Activated gamma-delta T cell (primary cell): Measurements from ENCODE around the gene KATNAL1.

ENCODE experiments used
- DNase-seq: peaks from one replicate; lab custom pipeline; 2025; lab: John Stamatoyannopoulos, UW
- total RNA-seq, 2 donors: gene quantifications; one replicate each; lab custom pipeline; 2026; lab: John Stamatoyannopoulos, UW

The KATNAL1 gene
- total RNA-seq = 19.3 to 28.5 reads per million in 2 donors

- DNase-seq = peak; percentile 71
Observed at GRCh38 chr13:30307194-30307970, at the start of gene KATNAL1. Gene KATNAL1 (minus strand): TSS chr13:30307551. CDS start chr13:30283777, 23,774 bp downstream.

GRCh38 chr13:30355839-30356238 lies 48.5 kb upstream of the KATNAL1 start:
- no peak for DNase-seq

- DNase-seq = no peak
Observed at GRCh38 chr13:30355384-30355699, 48.0 kb upstream of the KATNAL1 start.

- no peak for DNase-seq
Observed at GRCh38 chr13:30354493-30355383, 47.4 kb upstream of the KATNAL1 start.

GRCh38 chr13:30353471-30354215 lies 46.3 kb upstream of the KATNAL1 start:
- DNase-seq = no peak

GRCh38 chr13:30353060-30353459 lies 45.7 kb upstream of the KATNAL1 start:
- no peak for DNase-seq

- no peak for DNase-seq
Observed at GRCh38 chr13:30352121-30352520, 44.8 kb upstream of the KATNAL1 start.

GRCh38 chr13:30346789-30347167 lies 39.4 kb upstream of the KATNAL1 start:
- DNase-seq = no peak

GRCh38 chr13:30346153-30346788 lies 38.9 kb upstream of the KATNAL1 start:
- no peak for DNase-seq

GRCh38 chr13:30345426-30346100 lies 38.2 kb upstream of the KATNAL1 start:
- DNase-seq = no peak

GRCh38 chr13:30341815-30342570 lies 34.6 kb upstream of the KATNAL1 start:
- no peak for DNase-seq

- DNase-seq = no peak
Observed at GRCh38 chr13:30340331-30341250, 33.2 kb upstream of the KATNAL1 start.

- no peak for DNase-seq
Observed at GRCh38 chr13:30339738-30340330, 32.5 kb upstream of the KATNAL1 start.

- no peak for DNase-seq
Observed at GRCh38 chr13:30338952-30339351, 31.6 kb upstream of the KATNAL1 start.

- DNase-seq = no peak
Observed at GRCh38 chr13:30338331-30338851, 31.0 kb upstream of the KATNAL1 start.

GRCh38 chr13:30337061-30337610 lies 29.8 kb upstream of the KATNAL1 start:
- DNase-seq = no peak

GRCh38 chr13:30334663-30335386 lies 27.5 kb upstream of the KATNAL1 start:
- DNase-seq = no peak

- no peak for DNase-seq
Observed at GRCh38 chr13:30333616-30334015, 26.3 kb upstream of the KATNAL1 start.
